HL-60 (cell line): ENCODE results near the gene OSBPL8.
"Not testable (repeated sequence)": the region's sequence is repeated elsewhere in the genome, so short reads cannot be mapped to it uniquely, and the experiment has no call there.

Experiments used
- DNase-seq, 2 experiments: peaks; one replicate each; pipeline ENCODE4 v3.0.0-alpha.2; 2010 to 2020; ENCODE audit warnings: low read depth in 1 of 2, low spot score in 1 of 2
- H3K27ac ChIP-seq: fragments of 250-450 bp; sonication (Bioruptor Pico); replicated peaks from 2 replicates; pipeline ENCODE4 v1.5.1; 2020; ENCODE audit warnings: mild to moderate bottlenecking, moderate library complexity
- H3K27me3 ChIP-seq: fragments of 250-450 bp; sonication (Bioruptor Pico); 2 replicates; pipeline ENCODE4 v1.5.1; 2021; ENCODE audit warnings: mild to moderate bottlenecking, moderate library complexity; ENCODE audit not compliant: insufficient read depth, poor library complexity, severe bottlenecking
- H3K4me3 ChIP-seq: replicated peaks from 2 replicates; pipeline ENCODE4 v1.5.1; 2011; ENCODE audit warnings: mild to moderate bottlenecking, control low read depth, low read length; ENCODE audit not compliant: insufficient read depth
- CTCF ChIP-seq: IDR thresholded peaks from one replicate; pipeline ENCODE4 v1.5.1; 2011; ENCODE audit warnings: low read length, control low read depth, inconsistent platforms; ENCODE audit not compliant: insufficient read depth
- GABPA ChIP-seq: IDR thresholded peaks from 2 replicates; pipeline ENCODE4 v1.6.1; 2012; ENCODE audit warnings: low read depth
- POLR2AphosphoS5 ChIP-seq: IDR thresholded peaks from 2 replicates; pipeline ENCODE4 v1.6.1; 2012; ENCODE audit warnings: low read depth
- REST ChIP-seq: IDR thresholded peaks from 2 replicates; pipeline ENCODE4 v1.6.1; 2012; ENCODE audit warnings: low read depth; ENCODE audit not compliant: insufficient replicate concordance
- SPI1 ChIP-seq: IDR thresholded peaks from 2 replicates; pipeline ENCODE4 v1.6.1; 2012; ENCODE audit warnings: low read depth, mild to moderate bottlenecking, borderline replicate concordance

The OSBPL8 gene

GRCh38 chr12:76379261-76379660 lies 180.3 kb downstream of the OSBPL8 start:
- TF ChIP-seq SPI1 = no peak
- Histone ChIP-seq H3K4me3 (no peak overlapping the region), H3K27me3 (no peaks in the 10 kb centered on the region), H3K27ac (no peak overlapping the region)
- no peak for DNase-seq

GRCh38 chr12:76376876-76377275 lies 182.7 kb downstream of the OSBPL8 start:
- not testable (repeated sequence) for H3K27ac ChIP-seq, DNase-seq, H3K4me3 ChIP-seq, H3K27me3 ChIP-seq

GRCh38 chr12:76375939-76376338 lies 183.6 kb downstream of the OSBPL8 start:
- Histone ChIP-seq H3K27ac (no peak overlapping the region), H3K4me3 (no peak overlapping the region), H3K27me3 (no peaks in the 10 kb centered on the region)
- TF ChIP-seq CTCF (no peak), REST (no peak), GABPA (no peak), SPI1 (no peak)
- no peak for DNase-seq

GRCh38 chr12:76375470-76375869 lies 184.1 kb downstream of the OSBPL8 start:
- H3K27me3 ChIP-seq = no peaks in the 10 kb centered on the region
- H3K4me3 ChIP-seq = no peak overlapping the region
- TF ChIP-seq POLR2AphosphoS5 (no peak), SPI1 (no peak), REST (no peak), CTCF (no peak), GABPA (no peak)
- H3K27ac ChIP-seq = no peak overlapping the region
- DNase-seq = no peak

GRCh38 chr12:76374386-76375020 lies 185.1 kb downstream of the OSBPL8 start:
- Histone ChIP-seq H3K27ac (no peak overlapping the region), H3K4me3 (no peak overlapping the region), H3K27me3 (no peaks in the 10 kb centered on the region)
- TF ChIP-seq CTCF = no peak
- TF ChIP-seq SPI1 = no peak
- no peak for TF ChIP-seq POLR2AphosphoS5
- TF ChIP-seq REST = no peak
- TF ChIP-seq GABPA = no peak
- no peak for DNase-seq
